ENCODE data around the gene KIAA1958.

The KIAA1958 gene

DNA sequence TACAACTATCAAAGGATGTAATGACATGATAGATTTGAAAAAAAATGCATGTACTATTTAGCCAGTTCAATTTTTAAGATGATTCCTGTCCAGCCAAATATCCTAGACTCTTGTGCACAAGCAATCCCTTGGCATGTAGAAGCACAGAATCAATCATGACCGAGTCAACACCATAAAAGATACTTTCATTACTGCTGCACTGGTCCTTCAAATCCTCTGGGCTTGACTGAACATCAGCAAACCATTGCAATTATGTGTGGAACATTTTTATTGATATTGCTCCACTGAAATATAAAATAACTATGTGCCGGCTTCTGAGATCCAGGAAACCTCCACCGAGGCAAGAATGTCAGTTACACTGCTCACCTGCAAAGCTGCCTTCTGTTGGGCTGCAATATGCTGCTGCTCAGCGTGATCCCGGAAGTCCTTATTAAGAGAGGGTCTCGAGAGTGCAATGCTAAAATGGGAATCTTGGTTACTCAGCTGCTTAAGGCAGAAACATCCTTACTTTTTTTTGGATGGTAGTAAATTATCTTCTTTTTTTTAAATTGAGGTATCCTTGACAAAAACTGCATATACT is 202.6 kb downstream of the KIAA1958 start:
- no peak overlapping the region for H3K4me3 ChIP-seq (replicated peaks in 1 of 2; ENCODE audit: low read depth in 2 of 2, low read length in 2 of 2)
- TF ChIP-seq, protein P1, sequence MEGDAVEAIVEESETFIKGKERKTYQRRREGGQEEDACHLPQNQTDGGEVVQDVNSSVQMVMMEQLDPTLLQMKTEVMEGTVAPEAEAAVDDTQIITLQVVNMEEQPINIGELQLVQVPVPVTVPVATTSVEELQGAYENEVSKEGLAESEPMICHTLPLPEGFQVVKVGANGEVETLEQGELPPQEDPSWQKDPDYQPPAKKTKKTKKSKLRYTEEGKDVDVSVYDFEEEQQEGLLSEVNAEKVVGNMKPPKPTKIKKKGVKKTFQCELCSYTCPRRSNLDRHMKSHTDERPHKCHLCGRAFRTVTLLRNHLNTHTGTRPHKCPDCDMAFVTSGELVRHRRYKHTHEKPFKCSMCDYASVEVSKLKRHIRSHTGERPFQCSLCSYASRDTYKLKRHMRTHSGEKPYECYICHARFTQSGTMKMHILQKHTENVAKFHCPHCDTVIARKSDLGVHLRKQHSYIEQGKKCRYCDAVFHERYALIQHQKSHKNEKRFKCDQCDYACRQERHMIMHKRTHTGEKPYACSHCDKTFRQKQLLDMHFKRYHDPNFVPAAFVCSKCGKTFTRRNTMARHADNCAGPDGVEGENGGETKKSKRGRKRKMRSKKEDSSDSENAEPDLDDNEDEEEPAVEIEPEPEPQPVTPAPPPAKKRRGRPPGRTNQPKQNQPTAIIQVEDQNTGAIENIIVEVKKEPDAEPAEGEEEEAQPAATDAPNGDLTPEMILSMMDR (IDR thresholded peaks at IDR 0.05; ENCODE audit: low read depth, low read length), result no peak
- no peak for DNase-seq (ENCODE audit: low read depth in 2 of 2)

DNA sequence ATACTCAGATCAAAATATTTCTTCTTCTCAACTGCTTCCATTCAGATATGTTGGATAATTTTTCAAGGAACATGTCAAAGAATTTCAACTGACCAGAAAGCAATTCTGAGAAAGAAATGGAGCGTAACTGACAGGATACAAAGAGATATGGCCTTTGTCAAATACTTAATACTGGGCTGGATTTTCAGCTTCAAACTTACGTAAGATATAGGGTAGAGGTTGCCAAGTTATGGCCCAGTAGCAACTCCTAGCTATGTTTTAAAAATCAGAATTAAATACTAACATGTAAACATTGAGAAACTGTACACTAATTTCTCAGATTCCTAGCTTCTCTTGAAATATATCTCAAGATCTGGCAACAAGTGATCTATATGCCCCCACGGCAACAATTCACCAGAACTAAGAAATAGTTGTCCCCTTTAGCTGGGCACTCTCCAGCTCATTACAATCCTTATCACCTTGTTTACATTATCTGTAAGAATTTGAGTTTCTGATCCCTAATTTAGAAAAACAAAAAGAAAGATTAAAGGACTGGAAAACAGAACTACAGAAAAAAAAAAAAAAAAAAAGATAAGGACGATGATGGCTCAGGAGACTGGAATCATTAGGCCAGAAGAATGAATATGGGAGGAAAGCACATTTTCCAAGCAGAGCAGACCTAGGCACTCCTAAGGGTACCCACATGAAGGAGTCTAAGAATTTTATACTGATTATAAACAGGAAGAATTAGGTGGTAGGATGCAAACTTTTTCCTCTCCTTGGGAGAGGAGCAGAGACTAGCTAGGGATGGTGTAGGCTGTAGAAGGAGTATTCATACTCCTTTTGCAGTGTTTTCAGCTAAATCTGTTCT is 208.3 kb downstream of the KIAA1958 start:
- peak in 1 of 2 donors; percentile 16 for DNase-seq (ENCODE audit: low read depth in 2 of 2)
- H3K4me3 ChIP-seq (replicated peaks in 1 of 2; ENCODE audit: low read depth in 2 of 2, low read length in 2 of 2), result no peak overlapping the region
- TF ChIP-seq, protein P1 (IDR thresholded peaks at IDR 0.05; ENCODE audit: low read depth, low read length), result no peak

- H3K4me3 ChIP-seq (replicated peaks in 1 of 2; ENCODE audit: low read depth in 2 of 2, low read length in 2 of 2), result no peak overlapping the region
- DNase-seq (ENCODE audit: low read depth in 2 of 2), result no peak
- TF ChIP-seq, protein P1 (IDR thresholded peaks at IDR 0.05; ENCODE audit: low read depth, low read length), result no peak
Measured at GRCh38 chr9:112696461-112696860, 209.8 kb downstream of the KIAA1958 start.

DNA sequence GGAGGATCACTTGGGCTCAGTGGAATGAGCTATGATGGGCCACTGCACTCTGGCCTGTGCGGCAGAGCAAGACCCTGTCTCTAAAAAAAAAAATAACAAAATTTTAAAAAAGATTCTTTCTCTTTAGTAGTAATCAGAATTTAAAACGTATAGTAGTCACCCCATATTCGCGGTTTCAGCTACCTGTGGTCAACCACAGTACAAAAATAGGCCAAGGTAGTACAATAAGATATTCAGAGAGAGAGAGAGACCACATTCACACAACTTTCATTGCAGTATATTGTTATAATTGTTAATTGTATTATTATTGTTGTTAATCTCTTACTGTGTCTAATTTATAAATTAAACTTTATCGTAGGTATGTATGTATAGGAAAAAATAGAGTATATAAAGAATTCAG is 212.6 kb downstream of the KIAA1958 start:
- TF ChIP-seq, protein P1 (IDR thresholded peaks at IDR 0.05; ENCODE audit: low read depth, low read length), result no peak
- DNase-seq (ENCODE audit: low read depth in 2 of 2), result no peak
- H3K4me3 ChIP-seq (replicated peaks in 1 of 2; ENCODE audit: low read depth in 2 of 2, low read length in 2 of 2), result no peak overlapping the region

DNA sequence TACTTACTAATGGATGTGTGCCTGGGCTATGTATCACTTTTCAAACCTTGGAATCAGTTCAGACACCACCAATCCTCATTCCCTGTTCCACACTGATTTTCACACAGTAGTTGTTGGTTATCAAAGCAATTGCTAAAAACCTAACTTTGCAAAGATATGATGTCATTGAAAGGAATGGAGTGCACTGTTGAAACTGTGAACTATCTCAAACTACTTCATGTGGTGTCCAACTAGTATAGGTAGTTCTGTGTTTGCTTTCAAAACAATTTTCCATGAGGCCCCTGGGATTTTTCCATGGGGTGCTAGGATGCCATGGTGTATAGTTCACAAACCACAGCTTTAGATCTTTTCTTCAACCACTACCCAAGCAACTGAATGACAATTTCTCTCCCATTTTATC is 213.5 kb downstream of the KIAA1958 start:
- TF ChIP-seq, protein P1 (IDR thresholded peaks at IDR 0.05; ENCODE audit: low read depth, low read length), result no peak
- no peak for DNase-seq (ENCODE audit: low read depth in 2 of 2)

GRCh38 chr9:112703304-112703703 is 216.7 kb downstream of the KIAA1958 start:
- H3K4me3 ChIP-seq (replicated peaks in 1 of 2; ENCODE audit: low read depth in 2 of 2, low read length in 2 of 2), result no peak overlapping the region
- DNase-seq (ENCODE audit: low read depth in 2 of 2), result no peak
- TF ChIP-seq, protein P1 (IDR thresholded peaks at IDR 0.05; ENCODE audit: low read depth, low read length), result no peak

More for the DNA sequence above, 213.5 kb downstream of the KIAA1958 start:
- no peak overlapping the region for H3K4me3 ChIP-seq (replicated peaks in 1 of 2; ENCODE audit: low read depth in 2 of 2, low read length in 2 of 2)
